K562 (cell line): Measurements from ENCODE around the gene SLC31A1. TPM values are rescaled to one million over a fixed set of nuclear protein-coding genes. Genes with fewer than 3 reads are reported as not detected.

Source experiments
- CBX1 ChIP-seq: sonication (generic); IDR thresholded peaks from 2 replicates; pipeline ENCODE4 v1.6.1; 2016; ENCODE audit warnings: antibody characterized with exemption, low read depth, mild to moderate bottlenecking
- ETS2 ChIP-seq: IDR thresholded peaks from 2 replicates; pipeline ENCODE4 v1.6.1; 2016; ENCODE audit warnings: borderline replicate concordance, missing genetic modification characterization, mild to moderate bottlenecking, moderate library complexity, missing compliant biosample characterization; ENCODE audit not compliant: poor library complexity, severe bottlenecking
- MBD2 ChIP-seq: sonication (generic); IDR thresholded peaks from 2 replicates; pipeline ENCODE4 v1.6.1; 2016; ENCODE audit warnings: low read depth, borderline replicate concordance
- MTA2 ChIP-seq: fragments of 450-650 bp; IDR thresholded peaks from 2 replicates; pipeline ENCODE4 v1.6.1; 2016; ENCODE audit warnings: low read depth
- NFIC ChIP-seq: fragments of 450-650 bp; IDR thresholded peaks from 2 replicates; pipeline ENCODE4 v1.6.1; 2017; ENCODE audit warnings: mild to moderate bottlenecking, inconsistent platforms
- PHF20 ChIP-seq: fragments of 450-650 bp; IDR thresholded peaks from 2 replicates; pipeline ENCODE4 v1.6.1; 2018; ENCODE audit not compliant: partially characterized antibody
- SMARCB1 ChIP-seq: IDR thresholded peaks from 2 replicates; pipeline ENCODE4 v1.6.1; 2011; ENCODE audit warnings: improper control_type of control experiment, low read depth; ENCODE audit not compliant: insufficient read length
- TAF1 ChIP-seq: IDR thresholded peaks from 2 replicates; pipeline ENCODE4 v1.6.1; 2011; ENCODE audit warnings: mild to moderate bottlenecking, low read length, moderate library complexity; ENCODE audit not compliant: insufficient read depth, control insufficient read depth, severe bottlenecking; ENCODE audit errors: extremely low read depth
- ZBTB43 ChIP-seq: sonication (generic); formaldehyde crosslinking; IDR thresholded peaks from 2 replicates; pipeline ENCODE4 v1.8.0; 2023; ENCODE audit warnings: mild to moderate bottlenecking, missing genetic modification reagents
- ZC3H4 ChIP-seq: sonication (generic); formaldehyde crosslinking; IDR thresholded peaks from 2 replicates; pipeline ENCODE4 v1.9.0; 2021; ENCODE audit warnings: missing genetic modification reagents, borderline replicate concordance
- ZFPM2 ChIP-seq: fragments of 250-450 bp; sonication (Bioruptor Pico); IDR thresholded peaks from 2 replicates; pipeline ENCODE4 v1.5.1; 2022; ENCODE audit warnings: mild to moderate bottlenecking
- ZNF592 ChIP-seq: fragments of 450-650 bp; IDR thresholded peaks from 2 replicates; pipeline ENCODE4 v1.6.1; 2017; ENCODE audit warnings: antibody characterized with exemption, mild to moderate bottlenecking
- polyA plus RNA-seq, 8 experiments: library from polyadenylated mRNA; depleted of rRNA in 4 of 8; stranded (reverse) in 5 of 8; unstranded in 3 of 8; fragments of >200 nt; fragmentation: Nextera tagmentation in 2 of 8; fragmentation: Illumina TruSeq in 1 of 8; extraction: Ambion mirVana in 2 of 8; extraction: Trizol in 1 of 8; gene quantifications; 2 replicates each; pipeline versions ENCODE4 v1.2.1 to v1.2.3, GENCODE V29; 2011 to 2014; ENCODE audit warnings: inconsistent platforms in 1 of 8, missing spikeins in 1 of 8
- total RNA-seq, 7 experiments: library from RNA; depleted of rRNA in 6 of 7; stranded (reverse); fragments of >200 nt in 6 of 7; fragmentation: Illumina TruSeq in 2 of 7; extraction: Trizol in 2 of 7; gene quantifications; 2 replicates each; pipeline versions ENCODE4 v1.2.1 to v1.2.3, GENCODE V29; 2011 to 2021; ENCODE audit warnings: low replicate concordance in 1 of 7

The SLC31A1 gene
- total and polyA plus RNA-seq, 9 of the 15 experiments (the other 6 are each of a cell fraction or from before 2014, with no cell fraction given): 15.4 to 40.7 (median 25.9) TPM

DNA sequence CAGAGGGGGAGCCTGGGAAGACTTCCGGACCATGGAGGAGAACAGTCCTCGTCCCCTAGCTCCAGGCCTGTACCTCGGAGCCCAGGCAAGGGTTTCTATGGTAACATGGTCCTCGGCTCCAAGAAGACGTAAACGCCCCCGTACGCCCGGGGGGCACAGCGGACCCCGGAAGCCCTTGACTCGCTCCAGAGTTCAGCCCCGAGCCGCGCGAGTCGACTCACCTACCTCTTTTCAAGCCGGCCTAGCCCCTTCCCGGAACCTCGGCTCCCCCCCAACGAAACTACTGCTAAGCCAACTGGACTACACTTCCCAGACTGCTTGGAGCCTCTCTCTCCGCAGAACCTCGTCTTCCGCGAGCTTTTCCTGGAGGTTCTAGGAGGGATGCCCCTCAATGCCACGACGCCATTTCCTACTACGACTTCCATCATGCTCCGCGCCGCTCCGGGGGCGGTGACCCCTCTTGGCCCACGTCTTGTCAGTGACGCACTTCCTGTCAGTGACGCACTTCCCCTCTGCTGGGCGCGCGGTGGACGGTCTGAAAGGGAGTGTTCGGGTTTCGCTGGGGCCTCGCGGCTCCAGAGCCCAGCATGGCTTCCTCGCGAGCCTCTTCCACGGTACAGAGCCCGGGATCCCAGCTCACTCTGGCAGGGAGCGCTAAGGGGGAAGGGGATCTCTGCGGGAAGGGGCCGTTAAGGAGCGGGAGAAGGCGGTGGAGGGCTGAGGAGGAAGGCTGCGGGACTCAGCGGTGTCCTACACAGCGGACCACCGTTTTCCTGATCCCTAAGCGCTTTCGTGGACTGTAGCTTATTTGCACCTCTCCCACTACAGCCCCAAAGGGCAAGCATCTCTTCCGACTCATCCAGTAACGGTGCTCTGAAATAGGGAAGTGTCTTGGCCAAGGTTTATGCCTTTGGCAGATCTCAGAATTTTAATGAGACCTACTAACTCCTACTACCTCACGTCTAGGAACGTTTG, 54.1 kb downstream of the SLC31A1 start, which contains the start of the genes CDC26 and PRPF4 (continued):
- TF ChIP-seq SMARCB1 (no peak), MTA2 (peak; percentile 16; the same call in 1 of the 2 replicates), ZFPM2 (CRISPR knock-in tag) (no peak), ZNF592 (no peak), PHF20 (peak; percentile 79), TAF1 (peak; percentile 86), CBX1 (0 out of 2 replicates have a peak, but pooled peaks have one; percentile 40), NFIC (peak; percentile 74), ETS2 (no peak), ZC3H4 (no peak), MBD2 (peak; percentile 91), ZBTB43 (peak; percentile 46; the same call in 1 of the 2 replicates)
